GM21526 (cell line): ENCODE measurements around the gene DCD.
A peak's percentile ranks its signal among the peaks of the same experiment; 100 is the strongest.
"Not testable (repeated sequence)": the region's sequence is repeated elsewhere in the genome, so short reads cannot be mapped to it uniquely, and the experiment has no call there.

Experiments used
- ATAC-seq: cut with Tn5 transposase; IDR thresholded peaks from one replicate; pipeline ENCODE4 v1.9.1; 2021; ENCODE audit warnings: moderate library complexity; ENCODE audit not compliant: unreplicated experiment, low FRiP score

DCD gene

GRCh38 chr12:54648265-54648664 lies at the start of gene DCD:
Gene DCD (minus strand): TSS chr12:54648365. CDS start chr12:54648303, 62 bp downstream.
- no peak for ATAC-seq

GRCh38 chr12:54697851-54698250 lies 49.7 kb upstream of the DCD start:
- no peak for ATAC-seq

- peak; percentile 92 for ATAC-seq
Observed at GRCh38 chr12:54692353-54692752, 44.2 kb upstream of the DCD start.

GRCh38 chr12:54689984-54690383 lies 41.8 kb upstream of the DCD start:
- ATAC-seq: no peak

GRCh38 chr12:54689034-54689372 lies 40.8 kb upstream of the DCD start:
- ATAC-seq: no peak

GRCh38 chr12:54688309-54689033 lies 40.3 kb upstream of the DCD start:
- ATAC-seq: no peak

- no peak for ATAC-seq
Observed at GRCh38 chr12:54684636-54685630, 36.8 kb upstream of the DCD start.

GRCh38 chr12:54683398-54683797 lies 35.2 kb upstream of the DCD start:
- ATAC-seq: no peak

- ATAC-seq: no peak
Observed at GRCh38 chr12:54682674-54683073, 34.5 kb upstream of the DCD start.

GRCh38 chr12:54680374-54680773 lies 32.2 kb upstream of the DCD start:
- peak; percentile 81 for ATAC-seq

- no peak for ATAC-seq
Observed at GRCh38 chr12:54678131-54678530, 30.0 kb upstream of the DCD start.

GRCh38 chr12:54667945-54668344 lies 19.8 kb upstream of the DCD start:
- ATAC-seq: no peak

GRCh38 chr12:54666008-54666407 lies 17.8 kb upstream of the DCD start:
- no peak for ATAC-seq

- ATAC-seq: not testable (repeated sequence)
Observed at GRCh38 chr12:54665022-54665635, 17.0 kb upstream of the DCD start.

- ATAC-seq: no peak
Observed at GRCh38 chr12:54663603-54664002, 15.4 kb upstream of the DCD start.

GRCh38 chr12:54662026-54662425 lies 13.9 kb upstream of the DCD start:
- no peak for ATAC-seq

GRCh38 chr12:54661048-54661447 lies 12.9 kb upstream of the DCD start:
- no peak for ATAC-seq

GRCh38 chr12:54660320-54660962 lies 12.3 kb upstream of the DCD start:
- no peak for ATAC-seq

GRCh38 chr12:54658306-54659264 lies 10.4 kb upstream of the DCD start:
- peak; percentile 90 for ATAC-seq
